Central memory CD8-positive, alpha-beta T cell (primary cell): Measurements from ENCODE around the gene BRAP.
"Not testable (repeated sequence)": the region's sequence is repeated elsewhere in the genome, so short reads cannot be mapped to it uniquely, and the experiment has no call there.

Experiments
- ATAC-seq: fragments of 150-1000 bp; cut with Tn5 transposase; replicated peaks from 2 replicates; pipeline ENCODE4 v1.10.0; 2022; ENCODE audit warnings: mild to moderate bottlenecking, moderate FRiP score, moderate number of reproducible peaks; ENCODE audit not compliant: poor library complexity, severe bottlenecking; ENCODE audit errors: extremely low read depth
- DNase-seq, 2 donors: peaks; one replicate each; pipeline ENCODE4 v3.0.0; 2021; ENCODE audit warnings: low spot score in 2 of 2
- H3K27ac Mint-ChIP-seq: one replicate; pipeline ENCODE4 v1.8.0; 2022; ENCODE audit warnings: low read depth, mild to moderate bottlenecking, moderate library complexity, mixed read lengths
- H3K27me3 Mint-ChIP-seq: one replicate; pipeline ENCODE4 v1.8.0; 2022; ENCODE audit warnings: mixed read lengths
- H3K36me3 Mint-ChIP-seq: one replicate; pipeline ENCODE4 v1.8.0; 2022; ENCODE audit warnings: mild to moderate bottlenecking, moderate library complexity, mixed read lengths; ENCODE audit not compliant: insufficient read depth
- H3K4me1 Mint-ChIP-seq: one replicate; pipeline ENCODE4 v1.8.0; 2022; ENCODE audit warnings: mixed read lengths
- H3K4me3 Mint-ChIP-seq: one replicate; pipeline ENCODE4 v1.8.0; 2022; ENCODE audit warnings: mild to moderate bottlenecking, moderate library complexity, mixed read lengths
- H3K9me3 Mint-ChIP-seq: one replicate; pipeline ENCODE4 v1.8.0; 2022; ENCODE audit warnings: mixed read lengths

Gene BRAP

DNA sequence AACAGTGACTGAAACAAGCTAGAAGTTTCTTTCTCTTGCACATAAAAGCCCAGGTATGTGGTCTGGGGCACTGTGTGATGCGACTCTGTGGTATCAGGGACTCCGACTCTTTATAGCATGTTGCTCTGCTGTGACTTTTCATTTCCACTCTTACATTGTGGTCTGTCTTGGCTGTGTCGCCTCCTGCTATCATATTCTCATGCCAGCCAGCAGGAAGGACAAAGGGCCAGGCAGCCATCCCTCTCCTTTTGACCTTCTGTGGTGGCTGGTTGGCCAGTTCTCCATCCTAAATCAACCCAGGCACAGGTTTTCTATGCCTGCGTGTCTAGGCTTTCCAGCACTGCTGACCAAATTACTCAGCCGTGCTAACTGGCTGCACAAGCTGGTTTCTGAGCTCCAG is 8.1 kb upstream of the BRAP start:
- Mint-ChIP-seq H3K36me3 (peaks cover 39% of the 10 kb centered on the region), H3K4me3 (no peak overlapping the region), H3K27me3 (no peaks in the 10 kb centered on the region), H3K4me1 (peaks cover 14% of the 10 kb centered on the region), H3K9me3 (no peaks in the 10 kb centered on the region), H3K27ac (no peak overlapping the region)
- no peak for DNase-seq
- no peak for ATAC-seq

DNA sequence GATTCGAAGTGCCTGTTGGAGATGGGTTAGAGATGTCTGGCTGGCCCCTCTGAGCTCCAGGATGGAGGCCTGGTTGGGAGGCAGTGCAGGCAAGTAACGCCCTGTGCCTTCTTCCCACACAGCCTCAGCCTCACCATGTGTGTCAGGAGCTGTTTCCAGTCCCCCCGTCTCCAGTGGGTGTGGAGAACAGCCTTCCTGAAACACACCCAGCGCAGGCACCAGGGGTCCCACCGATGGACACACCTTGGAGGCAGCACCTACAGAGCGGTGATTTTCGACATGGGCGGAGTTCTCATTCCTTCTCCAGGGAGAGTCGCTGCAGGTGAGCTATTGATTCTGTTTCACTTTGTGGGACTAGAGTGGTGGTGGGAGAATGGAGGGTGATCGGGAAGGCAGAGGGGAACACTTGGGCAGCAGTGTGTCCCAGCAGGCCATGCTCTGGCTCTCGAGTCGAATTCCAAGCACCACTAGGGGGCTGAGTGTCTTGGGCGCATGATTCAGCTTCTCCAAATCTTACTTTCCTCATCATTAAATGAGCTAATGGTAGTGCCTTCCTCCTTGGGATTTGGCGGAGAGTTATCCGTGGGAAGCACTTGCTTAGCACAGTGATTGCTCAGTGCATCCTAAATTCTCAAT is 6.9 kb upstream of the BRAP start:
- Mint-ChIP-seq H3K9me3 (no peaks in the 10 kb centered on the region), H3K36me3 (peaks cover 28% of the 10 kb centered on the region), H3K4me3 (no peak overlapping the region), H3K27me3 (no peaks in the 10 kb centered on the region), H3K4me1 (peaks cover 17% of the 10 kb centered on the region), H3K27ac (no peak overlapping the region)
- DNase-seq (no peak), ATAC-seq (no peak)

DNA sequence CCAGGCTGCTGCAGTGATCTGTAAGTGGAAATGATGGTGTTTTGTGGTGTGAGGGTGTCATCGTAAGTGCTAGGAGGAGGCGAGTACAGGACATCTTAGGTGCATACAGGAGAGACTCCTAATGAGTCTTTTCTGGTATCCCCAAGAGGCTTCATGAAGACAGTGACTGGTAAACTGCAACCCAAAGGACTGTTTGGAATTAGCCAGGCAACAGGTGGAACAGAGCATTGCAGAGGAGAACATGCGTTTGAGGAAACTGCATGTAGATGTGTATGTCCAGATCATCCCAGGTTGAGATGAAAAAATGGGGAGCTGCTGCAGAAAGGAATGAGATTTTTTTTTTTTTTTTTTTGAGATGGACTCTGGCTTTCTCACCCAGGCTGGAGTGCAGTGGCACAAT is 5.5 kb upstream of the BRAP start:
- DNase-seq, result no peak
- Mint-ChIP-seq H3K4me3 (no peak overlapping the region), H3K9me3 (no peaks in the 10 kb centered on the region), H3K27ac (no peak overlapping the region), H3K27me3 (no peaks in the 10 kb centered on the region), H3K36me3 (peaks cover 25% of the 10 kb centered on the region), H3K4me1 (peaks cover 30% of the 10 kb centered on the region)
- no peak for ATAC-seq

DNA sequence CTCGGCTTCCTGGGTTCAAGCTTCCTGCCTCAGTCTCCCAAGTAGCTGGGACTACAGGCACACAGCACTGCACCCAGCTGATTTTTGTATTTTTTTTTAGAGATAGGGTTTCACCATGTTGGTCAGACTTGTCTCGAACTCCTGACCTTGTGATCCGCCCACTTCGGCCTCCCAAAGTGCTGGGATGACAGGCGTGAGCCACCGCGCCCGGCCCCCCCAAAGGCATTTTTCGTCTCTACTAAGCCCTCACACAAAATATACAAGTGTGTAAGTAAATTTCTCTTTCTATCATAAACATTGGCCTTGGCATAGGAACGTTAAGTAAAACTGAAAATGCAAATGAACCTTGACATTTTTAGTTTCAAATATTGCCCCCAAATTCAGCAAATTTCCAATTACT is 2.2 kb upstream of the BRAP start:
- Mint-ChIP-seq H3K27ac (no peak overlapping the region), H3K36me3 (peaks cover 27% of the 10 kb centered on the region), H3K9me3 (no peaks in the 10 kb centered on the region), H3K27me3 (no peaks in the 10 kb centered on the region), H3K4me3 (no peak overlapping the region), H3K4me1 (peaks cover 50% of the 10 kb centered on the region)
- DNase-seq, result no peak
- no peak for ATAC-seq

DNA sequence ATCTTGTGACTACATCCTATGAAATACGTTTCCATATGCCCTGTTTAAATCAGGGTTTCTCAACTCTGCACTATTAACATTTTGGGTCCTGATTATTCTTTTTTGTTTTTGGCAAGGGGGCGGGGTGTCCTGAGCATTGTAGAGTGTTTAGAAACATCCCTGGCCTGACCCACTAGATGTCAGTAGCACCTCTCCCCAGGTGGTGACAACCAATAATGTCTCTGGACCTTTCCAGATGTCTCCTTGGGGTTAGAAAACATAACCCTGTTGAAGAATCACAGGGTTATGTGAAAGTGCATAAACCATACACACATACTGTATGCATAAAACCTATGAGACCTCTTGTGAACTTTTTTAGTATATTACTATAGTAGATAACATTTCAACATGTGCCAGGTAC is 1.5 kb upstream of the BRAP start:
- H3K4me3 Mint-ChIP-seq, result peak overlapping the region; percentile 98

DNA sequence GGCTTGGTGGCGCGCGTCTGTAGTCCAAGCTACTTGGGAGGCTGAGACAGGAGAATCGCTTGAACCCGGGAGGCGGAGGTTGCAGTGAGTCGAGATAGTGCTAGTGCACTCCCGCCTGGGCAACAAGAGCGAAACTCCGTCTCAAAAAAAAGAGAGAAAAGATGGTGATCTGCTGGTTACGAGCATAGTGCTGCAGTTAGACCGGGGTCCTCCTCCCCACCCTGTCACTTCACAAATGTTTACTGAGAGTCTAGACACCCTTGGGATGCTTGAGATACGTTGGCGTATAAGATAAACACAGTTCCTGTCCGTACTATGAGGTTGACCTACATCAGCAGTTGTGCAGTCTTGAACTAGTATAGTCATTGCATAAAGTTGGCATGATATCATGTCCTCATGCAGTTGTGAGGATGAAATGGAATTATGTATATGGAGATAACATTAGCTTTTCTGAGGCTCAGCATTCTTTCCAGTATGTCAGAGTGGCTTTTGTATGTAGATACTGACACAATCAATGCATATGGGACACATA is 884 bp upstream of the BRAP start:
- no peak for DNase-seq
- ATAC-seq, result no peak
- Mint-ChIP-seq H3K36me3 (peaks cover 39% of the 10 kb centered on the region), H3K4me3 (peak overlapping the region; percentile 98), H3K9me3 (no peaks in the 10 kb centered on the region), H3K27me3 (no peaks in the 10 kb centered on the region), H3K4me1 (peaks cover 54% of the 10 kb centered on the region), H3K27ac (peak overlapping the region; percentile 95)

More for the DNA sequence above, 1.5 kb upstream of the BRAP start:
- H3K36me3 Mint-ChIP-seq, result peaks cover 33% of the 10 kb centered on the region
- peak overlapping the region; percentile 95 for H3K27ac Mint-ChIP-seq
- no peak for ATAC-seq
- no peaks in the 10 kb centered on the region for H3K9me3 Mint-ChIP-seq
- H3K4me1 Mint-ChIP-seq, result peaks cover 54% of the 10 kb centered on the region
- no peaks in the 10 kb centered on the region for H3K27me3 Mint-ChIP-seq
- no peak for DNase-seq

DNA sequence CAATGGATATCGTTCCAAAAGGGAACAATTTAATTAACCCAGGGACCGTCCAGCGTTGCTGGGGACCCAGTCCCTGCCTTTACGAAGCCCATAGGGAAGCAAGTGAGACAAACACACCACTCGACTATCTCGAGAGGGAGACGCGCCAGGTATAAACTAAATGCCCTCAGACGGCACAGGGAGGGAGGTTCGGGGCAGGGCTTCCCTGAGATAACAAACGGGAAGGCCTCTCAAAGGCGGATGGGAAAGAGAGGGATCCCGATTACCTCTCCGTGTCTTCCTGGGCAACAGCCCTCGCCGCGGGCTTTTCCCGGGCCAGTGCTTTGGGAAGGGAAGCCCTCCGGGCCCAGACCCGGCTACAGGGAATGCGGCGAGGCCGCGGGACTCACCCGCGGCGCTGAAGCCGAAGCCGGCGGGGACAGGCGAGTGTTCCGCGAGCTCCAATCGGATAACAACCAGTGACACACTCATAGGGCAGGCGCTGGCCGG is 390 bp downstream of the BRAP start:
- no peak for ATAC-seq
- peaks cover 46% of the 10 kb centered on the region for H3K4me1 Mint-ChIP-seq
- no peak for DNase-seq
- H3K4me3 Mint-ChIP-seq, result peak overlapping the region; percentile 98
- peak overlapping the region; percentile 95 for H3K27ac Mint-ChIP-seq
- no peaks in the 10 kb centered on the region for H3K27me3 Mint-ChIP-seq
- H3K9me3 Mint-ChIP-seq, result no peaks in the 10 kb centered on the region
- H3K36me3 Mint-ChIP-seq, result peaks cover 49% of the 10 kb centered on the region

DNA sequence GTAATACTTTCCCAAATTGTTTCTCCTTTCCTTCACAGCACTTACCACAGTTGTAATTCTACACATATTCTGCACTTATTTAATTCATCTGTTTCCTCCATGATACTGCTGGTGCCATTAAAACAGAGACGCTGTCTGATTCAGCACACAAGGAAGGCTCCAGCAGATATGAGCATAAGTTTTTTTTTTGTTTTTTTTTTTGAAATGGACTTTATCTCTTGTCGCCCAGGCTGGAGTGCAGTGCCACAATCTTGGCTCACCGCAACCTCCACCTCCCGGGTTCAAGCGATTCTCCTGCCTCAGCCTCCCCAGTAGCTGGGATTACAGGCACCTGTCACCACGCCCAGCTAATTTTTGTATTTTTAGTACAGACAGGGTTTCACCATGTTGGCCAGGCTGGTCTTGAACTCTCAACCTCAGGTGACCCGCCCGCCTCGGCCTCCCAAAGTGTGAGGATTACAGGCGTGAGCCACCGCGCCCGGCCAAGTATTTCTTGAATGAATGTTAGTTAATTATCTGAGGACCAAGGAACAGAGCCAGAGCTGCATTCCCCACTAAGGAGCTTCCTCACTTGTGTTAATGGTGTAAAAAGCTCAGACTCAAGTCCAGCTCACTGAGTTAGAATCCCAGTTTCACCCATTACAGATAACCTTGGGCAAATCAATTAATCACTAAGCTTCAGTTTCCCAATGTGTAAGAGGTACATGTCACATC is 1.1 kb downstream of the BRAP start:
- not testable (repeated sequence) for ATAC-seq, H3K9me3 Mint-ChIP-seq, H3K27me3 Mint-ChIP-seq, DNase-seq
- peaks cover 46% of the 10 kb centered on the region for H3K4me1 Mint-ChIP-seq
- H3K4me3 Mint-ChIP-seq, result peak overlapping the region; percentile 98
- peak overlapping the region; percentile 95 for H3K27ac Mint-ChIP-seq
- peaks cover 53% of the 10 kb centered on the region for H3K36me3 Mint-ChIP-seq

DNA sequence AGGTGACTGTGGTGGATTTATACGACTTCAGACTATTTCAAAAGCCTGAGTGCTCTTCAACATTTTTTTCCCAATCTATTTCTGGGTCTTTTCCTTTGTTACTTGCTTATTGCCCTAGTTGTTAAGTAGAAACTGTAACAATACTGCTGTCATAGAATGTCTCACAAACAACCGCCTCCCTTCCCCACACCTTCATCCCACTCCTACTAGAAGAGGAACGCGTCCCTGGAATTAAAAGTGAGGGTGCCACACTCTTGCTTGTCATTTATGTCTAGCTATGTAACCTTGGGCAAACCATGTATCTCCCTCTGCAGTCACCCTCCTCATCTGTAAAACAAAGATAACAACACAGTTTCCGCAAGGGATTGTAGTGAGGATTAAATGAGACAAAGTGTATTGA is 8.6 kb downstream of the BRAP start:
- no peak for ATAC-seq
- Mint-ChIP-seq H3K4me1 (no peaks in the 10 kb centered on the region), H3K9me3 (no peaks in the 10 kb centered on the region), H3K27ac (no peak overlapping the region), H3K27me3 (no peaks in the 10 kb centered on the region), H3K4me3 (no peak overlapping the region), H3K36me3 (peaks cover 62% of the 10 kb centered on the region)
- no peak for DNase-seq

DNA sequence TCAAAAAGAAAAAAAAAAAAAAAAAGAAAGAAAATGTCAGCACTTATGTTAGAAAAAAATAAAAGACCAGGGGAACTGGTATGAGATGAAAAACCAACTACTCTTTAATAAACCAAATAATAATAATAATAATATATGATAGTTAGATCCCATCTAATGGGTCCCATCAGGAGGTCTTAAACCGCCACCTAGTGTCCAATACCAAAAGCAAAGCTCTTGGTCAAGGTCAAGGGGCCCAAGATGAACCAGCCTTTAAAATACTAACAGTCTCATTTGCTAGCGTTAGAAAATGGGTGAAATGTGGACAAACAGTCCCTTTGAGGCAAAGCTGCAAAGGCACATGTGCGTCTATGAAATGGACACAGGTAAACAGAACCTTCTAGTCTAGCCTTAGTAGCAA is 12.3 kb downstream of the BRAP start:
- Mint-ChIP-seq H3K4me3 (no peak overlapping the region), H3K9me3 (no peaks in the 10 kb centered on the region), H3K27ac (no peak overlapping the region), H3K36me3 (peaks cover 60% of the 10 kb centered on the region), H3K27me3 (no peaks in the 10 kb centered on the region), H3K4me1 (peaks cover 5% of the 10 kb centered on the region)
- ATAC-seq (no peak), DNase-seq (no peak)

DNA sequence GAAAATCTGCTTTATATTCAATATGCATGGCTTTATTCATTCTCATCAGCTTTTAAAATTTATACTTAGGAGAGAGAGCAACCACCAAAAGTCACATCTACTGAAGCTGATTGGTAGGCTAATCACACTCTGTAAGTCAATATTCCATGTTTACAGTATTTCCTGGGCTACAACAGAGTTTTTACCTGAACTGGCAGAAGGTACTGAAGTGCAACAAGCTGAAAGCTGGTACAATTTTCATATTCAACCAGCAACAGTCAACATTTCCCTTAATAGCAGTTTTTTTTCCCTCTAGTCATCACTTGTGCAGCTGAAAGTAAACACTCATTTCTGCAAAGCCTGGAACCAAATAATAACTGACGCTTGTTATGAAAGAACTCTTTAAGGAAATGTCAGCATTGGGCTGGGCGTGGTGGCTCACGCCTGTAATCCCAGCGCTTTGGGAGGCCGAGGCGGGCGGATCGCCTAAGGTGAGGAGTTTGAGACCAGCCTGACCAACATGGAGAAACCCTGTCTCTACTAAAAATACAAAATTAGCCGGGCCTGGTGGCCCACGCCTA is 12.9 kb downstream of the BRAP start:
- DNase-seq, result no peak
- Mint-ChIP-seq H3K4me3 (no peak overlapping the region), H3K27me3 (no peaks in the 10 kb centered on the region), H3K9me3 (no peaks in the 10 kb centered on the region), H3K4me1 (peaks cover 5% of the 10 kb centered on the region), H3K27ac (no peak overlapping the region), H3K36me3 (peaks cover 55% of the 10 kb centered on the region)
- no peak for ATAC-seq

DNA sequence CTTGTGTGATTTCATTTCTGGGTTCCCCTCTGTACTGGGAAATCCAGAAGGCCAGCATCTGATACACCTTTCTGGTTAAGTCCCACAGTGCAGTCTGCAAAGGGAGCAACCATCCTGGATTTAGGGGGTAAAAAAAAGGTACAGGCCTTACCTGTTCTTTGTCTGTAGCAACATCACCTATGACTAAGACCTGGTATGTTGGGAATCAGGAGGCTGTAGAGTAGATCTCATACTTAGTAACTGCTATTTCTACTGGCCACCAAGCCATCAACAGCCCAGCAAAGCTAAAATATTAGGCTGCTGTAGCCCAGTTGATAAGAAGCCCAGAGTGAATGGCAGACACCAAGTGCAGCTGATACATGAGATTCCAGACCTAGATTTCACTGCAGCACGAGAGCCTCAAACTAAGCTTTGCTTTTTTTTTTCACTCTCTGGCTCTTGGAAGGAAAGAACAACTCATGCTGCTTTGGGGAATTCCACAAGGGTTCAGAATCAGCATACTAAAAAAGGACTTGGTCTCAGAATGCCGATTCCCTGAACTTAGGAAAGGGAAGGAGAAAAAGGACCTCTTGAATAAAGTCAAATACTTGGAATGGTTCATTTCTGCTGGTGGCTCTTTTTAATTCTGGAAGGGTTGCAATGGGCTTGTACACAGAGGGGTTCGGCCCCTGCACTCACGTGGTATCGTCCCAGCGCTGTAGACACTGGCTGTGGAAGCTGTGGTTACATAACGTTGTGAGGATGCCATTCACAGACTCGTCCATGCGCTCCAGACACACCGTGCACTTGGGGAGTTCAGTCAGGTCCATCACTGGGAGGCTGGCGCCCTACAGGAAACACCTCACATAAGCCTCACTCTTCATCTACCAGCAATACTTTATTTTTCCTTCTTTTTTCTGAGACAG is 20.5 kb downstream of the BRAP start:
- Mint-ChIP-seq H3K4me1 (peaks cover 17% of the 10 kb centered on the region), H3K4me3 (no peak overlapping the region), H3K36me3 (peaks cover 69% of the 10 kb centered on the region), H3K27ac (peak overlapping the region; percentile 23), H3K9me3 (no peaks in the 10 kb centered on the region), H3K27me3 (no peaks in the 10 kb centered on the region)
- ATAC-seq (no peak), DNase-seq (no peak)
